Activated naive CD4-positive, alpha-beta T cell treated with anti-CD3 and anti-CD28 coated beads, Interleukin-2, amount 10 ng/mL, durations not matched to agents 7 days and 5 days (primary cell): ENCODE data around the gene MAGEB18.

Experiments
- CTCF ChIA-PET: fragments of 350-600 bp; sonication (Branson Sonifier 250); formaldehyde crosslinking; loops from one replicate; lab custom pipeline; 2021; ENCODE audit warnings: antibody characterized with exemption; lab: Charles Lee
- DNase-seq: peaks from one replicate; pipeline ENCODE4 v3.0.0-alpha.2; 2020
- H3K27ac Mint-ChIP-seq: one replicate; pipeline ENCODE4 v1.8.0; 2021; ENCODE audit warnings: mild to moderate bottlenecking, moderate library complexity, mixed read lengths
- H3K27me3 Mint-ChIP-seq: one replicate; pipeline ENCODE4 v1.8.0; 2021; ENCODE audit warnings: mild to moderate bottlenecking, mixed read lengths
- H3K36me3 Mint-ChIP-seq: one replicate; pipeline ENCODE4 v1.8.0; 2021; ENCODE audit warnings: mixed read lengths
- H3K4me1 Mint-ChIP-seq: one replicate; pipeline ENCODE4 v1.8.0; 2021; ENCODE audit warnings: mixed read lengths
- H3K4me3 Mint-ChIP-seq: one replicate; pipeline ENCODE4 v1.8.0; 2021; ENCODE audit warnings: mild to moderate bottlenecking, moderate library complexity, mixed read lengths
- H3K9me3 Mint-ChIP-seq: one replicate; pipeline ENCODE4 v1.8.0; 2021; ENCODE audit warnings: mixed read lengths

Gene MAGEB18

GRCh38 chrX:26138274-26138673 lies at the start of gene MAGEB18:
Gene MAGEB18 (plus strand): TSS chrX:26138343. CDS start chrX:26138986, 643 bp downstream.
- Mint-ChIP-seq H3K4me3 (no peak within 1 kb of the TSS), H3K27ac (no peak within 1 kb of the TSS), H3K27me3 (no peaks in the 10 kb centered on the region), H3K36me3 (no peaks in the 10 kb centered on the region), H3K9me3 (peaks cover 3% of the 10 kb centered on the region), H3K4me1 (no peaks in the 10 kb centered on the region)
- DNase-seq = no peak
- CTCF ChIA-PET = no interaction called here

GRCh38 chrX:26100421-26100920 lies 37.7 kb upstream of the MAGEB18 start:
- Mint-ChIP-seq H3K4me1 (no peaks in the 10 kb centered on the region), H3K4me3 (no peak overlapping the region), H3K36me3 (no peaks in the 10 kb centered on the region), H3K27me3 (no peaks in the 10 kb centered on the region), H3K27ac (no peak overlapping the region), H3K9me3 (no peaks in the 10 kb centered on the region)
- DNase-seq = no peak
- CTCF ChIA-PET = no interaction called here

GRCh38 chrX:26109142-26109541 lies 29.0 kb upstream of the MAGEB18 start:
- H3K27ac Mint-ChIP-seq = no peak overlapping the region
- no peak overlapping the region for H3K4me3 Mint-ChIP-seq
- no peak for DNase-seq
- CTCF ChIA-PET = no interaction called here
- no peaks in the 10 kb centered on the region for H3K27me3 Mint-ChIP-seq
- no peaks in the 10 kb centered on the region for H3K4me1 Mint-ChIP-seq
- H3K9me3 Mint-ChIP-seq = peaks cover 6% of the 10 kb centered on the region
- no peaks in the 10 kb centered on the region for H3K36me3 Mint-ChIP-seq

- H3K27me3 Mint-ChIP-seq = no peaks in the 10 kb centered on the region
- H3K36me3 Mint-ChIP-seq = no peaks in the 10 kb centered on the region
- DNase-seq = no peak
- CTCF ChIA-PET = no interaction called here
- no peaks in the 10 kb centered on the region for H3K9me3 Mint-ChIP-seq
- H3K4me1 Mint-ChIP-seq = no peaks in the 10 kb centered on the region
- no peak overlapping the region for H3K4me3 Mint-ChIP-seq
- no peak overlapping the region for H3K27ac Mint-ChIP-seq
These were observed 7.9 kb downstream of the MAGEB18 start for GRCh38 chrX:26146024-26146423.

GRCh38 chrX:26160301-26160700 lies 22.2 kb downstream of the MAGEB18 start, which contains the start of gene MAGEB6B:
Gene MAGEB6B (plus strand): TSS chrX:26160601. CDS start chrX:26160601, 0 bp downstream.
- no peak for DNase-seq
- CTCF ChIA-PET = no interaction called here
- Mint-ChIP-seq H3K4me3 (no peak within 1 kb of the TSS), H3K4me1 (no peaks in the 10 kb centered on the region), H3K9me3 (peaks cover 2% of the 10 kb centered on the region), H3K36me3 (no peaks in the 10 kb centered on the region), H3K27ac (no peak within 1 kb of the TSS), H3K27me3 (no peaks in the 10 kb centered on the region)
